ENCODE data around the gene UBE2U. TPM values are rescaled to one million over a fixed set of nuclear protein-coding genes. Genes with fewer than 3 reads are reported as not detected.

Gene UBE2U, protein sequence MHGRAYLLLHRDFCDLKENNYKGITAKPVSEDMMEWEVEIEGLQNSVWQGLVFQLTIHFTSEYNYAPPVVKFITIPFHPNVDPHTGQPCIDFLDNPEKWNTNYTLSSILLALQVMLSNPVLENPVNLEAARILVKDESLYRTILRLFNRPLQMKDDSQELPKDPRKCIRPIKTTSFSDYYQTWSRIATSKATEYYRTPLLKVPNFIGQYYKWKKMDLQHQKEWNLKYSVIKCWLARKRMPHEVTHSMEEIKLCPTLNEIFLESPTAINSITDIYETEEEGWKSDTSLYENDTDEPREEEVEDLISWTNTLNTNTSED
- 1 to 10 TPM in 6 of 10 donors, not detected in 4; 1.2 to 3.6 (median 2.7) TPM for total RNA-seq
- not detected for polyA plus RNA-seq
- long read RNA-seq, donor 1, partial matches to known transcripts: 0 of 1 reads
- long read RNA-seq, donor 1, other reads (novel, unspliced or antisense): 1 of 1 reads
- long read RNA-seq, donor 2, partial matches to known transcripts: 2 of 5 reads
- long read RNA-seq, donor 2, other reads (novel, unspliced or antisense): 3 of 5 reads
- long read RNA-seq, donor 3, partial matches to known transcripts: 0 of 2 reads
- long read RNA-seq, donor 3, other reads (novel, unspliced or antisense): 2 of 2 reads

DNA sequence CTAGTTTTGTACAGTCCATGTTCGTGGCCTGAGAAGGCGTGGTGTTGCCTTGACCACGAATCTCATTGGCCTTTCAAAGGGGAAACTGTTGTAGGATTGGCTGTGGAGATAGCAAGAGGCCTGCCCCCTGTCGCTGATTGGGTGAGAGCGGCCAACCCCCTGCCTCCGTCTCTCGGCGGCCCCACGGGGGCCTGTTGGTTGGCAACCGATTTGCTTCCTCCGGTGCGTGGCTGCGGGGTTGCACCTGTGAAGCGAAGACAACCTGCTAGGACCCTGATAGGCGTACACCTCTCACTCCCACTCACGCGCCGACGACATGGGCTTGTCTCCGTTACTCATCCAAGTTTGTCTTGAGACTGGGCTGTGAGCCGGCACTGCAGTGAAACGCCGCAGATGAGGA, at the start of gene UBE2U:
Gene UBE2U, plus strand, starts transcription at position 204 of the 400 bp plus-strand sequence. CDS start 428 bp downstream, outside the sequence.
- intact Hi-C loops (cut with DNase I): no loop called here
- DNase-seq: no peak

DNA sequence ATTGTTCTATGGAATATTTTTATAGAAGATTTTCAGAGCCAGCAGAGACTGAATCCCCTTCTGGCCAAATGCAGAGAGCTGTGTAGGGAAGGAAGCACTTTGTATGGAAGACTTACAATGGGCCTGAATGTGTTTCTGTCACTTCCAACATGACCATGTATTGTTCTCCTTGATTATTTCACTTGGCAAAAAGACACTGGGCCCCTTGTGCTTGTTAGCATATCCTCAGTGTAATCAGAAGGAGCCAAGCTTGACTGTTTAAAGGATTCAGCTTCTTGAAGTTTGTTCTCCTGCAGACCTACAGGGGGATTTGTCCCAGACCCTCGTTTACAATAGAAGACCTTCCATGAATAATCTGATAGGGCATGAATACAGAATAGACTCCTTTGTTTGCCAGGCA, 48.1 kb upstream of the UBE2U start:
- Histone ChIP-seq H3K27ac (no peak overlapping the region), H3K4me3 (no peak overlapping the region), H3K9me3 (no peaks in the 10 kb centered on the region), H3K27me3 (no peaks in the 10 kb centered on the region), H3K36me3 (peaks cover 0 to 17% (median 0%) of the 10 kb centered on the region in 9 donors), H3K4me1 (no peaks in the 10 kb centered on the region)
- DNase-seq (no peak), ATAC-seq (no peak)
- 57 to 67% methylated on average over 1 of the region's 1 CpG for WGBS, 2 donors
- TF ChIP-seq, protein P1, sequence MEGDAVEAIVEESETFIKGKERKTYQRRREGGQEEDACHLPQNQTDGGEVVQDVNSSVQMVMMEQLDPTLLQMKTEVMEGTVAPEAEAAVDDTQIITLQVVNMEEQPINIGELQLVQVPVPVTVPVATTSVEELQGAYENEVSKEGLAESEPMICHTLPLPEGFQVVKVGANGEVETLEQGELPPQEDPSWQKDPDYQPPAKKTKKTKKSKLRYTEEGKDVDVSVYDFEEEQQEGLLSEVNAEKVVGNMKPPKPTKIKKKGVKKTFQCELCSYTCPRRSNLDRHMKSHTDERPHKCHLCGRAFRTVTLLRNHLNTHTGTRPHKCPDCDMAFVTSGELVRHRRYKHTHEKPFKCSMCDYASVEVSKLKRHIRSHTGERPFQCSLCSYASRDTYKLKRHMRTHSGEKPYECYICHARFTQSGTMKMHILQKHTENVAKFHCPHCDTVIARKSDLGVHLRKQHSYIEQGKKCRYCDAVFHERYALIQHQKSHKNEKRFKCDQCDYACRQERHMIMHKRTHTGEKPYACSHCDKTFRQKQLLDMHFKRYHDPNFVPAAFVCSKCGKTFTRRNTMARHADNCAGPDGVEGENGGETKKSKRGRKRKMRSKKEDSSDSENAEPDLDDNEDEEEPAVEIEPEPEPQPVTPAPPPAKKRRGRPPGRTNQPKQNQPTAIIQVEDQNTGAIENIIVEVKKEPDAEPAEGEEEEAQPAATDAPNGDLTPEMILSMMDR (IDR thresholded peaks at IDR 0.05): no peak
- intact Hi-C loops (cut with DNase I): loop anchor here in 1 of 10 donors (10.0 kb wide), 1 partner anchor 470 kb away; no protein-coding TSS in a partner anchor

More for the DNA sequence above, at the start of gene UBE2U:
- no peak within 1 kb of the TSS for H3K27ac ChIP-seq
- 93 to 95% methylated on average over 23 of the region's 23 CpGs for WGBS, 2 donors
- H3K27me3 ChIP-seq: peaks cover 0 to 18% (median 0%) of the 10 kb centered on the region in 7 donors
- no peaks in the 10 kb centered on the region for H3K4me1 ChIP-seq
- H3K4me3 ChIP-seq: no peak within 1 kb of the TSS
- peak in 1 of 8 donors; percentile 49 for ATAC-seq
- no peaks in the 10 kb centered on the region for H3K9me3 ChIP-seq
- TF ChIP-seq, protein P1 (IDR thresholded peaks at IDR 0.05): no peak
- H3K36me3 ChIP-seq: no peaks in the 10 kb centered on the region

DNA sequence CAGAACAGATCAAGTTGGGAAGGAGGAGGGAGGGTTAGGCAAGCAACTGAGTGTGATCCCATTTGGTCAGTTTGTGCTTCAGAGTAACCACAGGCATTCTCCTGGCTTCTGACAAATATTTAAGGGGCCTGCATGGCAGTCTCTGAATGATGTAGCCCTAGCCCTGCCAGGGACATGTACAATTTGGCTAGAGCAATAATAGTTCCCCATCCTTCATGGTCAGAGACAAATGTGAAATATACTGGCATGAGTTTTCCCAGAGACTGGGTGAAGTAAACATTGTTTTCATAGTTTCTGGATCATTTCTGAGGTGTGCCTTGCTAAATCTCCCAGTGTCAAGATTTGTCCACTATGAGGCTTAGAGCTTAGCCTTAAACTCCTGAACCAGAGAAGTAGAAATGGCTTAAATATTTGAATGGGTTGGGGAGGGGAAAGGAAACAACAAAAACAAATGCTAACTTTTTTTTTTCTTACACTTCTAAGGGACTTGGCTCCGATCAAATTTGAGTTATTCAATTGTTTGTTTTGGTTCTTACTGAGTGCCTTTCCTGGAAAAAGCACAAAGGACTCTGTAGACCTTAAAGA, 42.0 kb upstream of the UBE2U start:
- TF ChIP-seq, protein P1 (IDR thresholded peaks at IDR 0.05): no peak
- WGBS, 2 donors: 39 to 74% methylated on average over 1 of the region's 1 CpG
- DNase-seq (no peak), ATAC-seq (no peak)
- Histone ChIP-seq H3K9me3 (no peaks in the 10 kb centered on the region), H3K27ac (no peak overlapping the region), H3K27me3 (no peaks in the 10 kb centered on the region), H3K4me3 (no peak overlapping the region), H3K4me1 (peaks cover 0 to 22% (median 6%) of the 10 kb centered on the region in 9 donors), H3K36me3 (peaks cover 0 to 31% (median 0%) of the 10 kb centered on the region in 9 donors)
- intact Hi-C loops (cut with DNase I): no loop called here

DNA sequence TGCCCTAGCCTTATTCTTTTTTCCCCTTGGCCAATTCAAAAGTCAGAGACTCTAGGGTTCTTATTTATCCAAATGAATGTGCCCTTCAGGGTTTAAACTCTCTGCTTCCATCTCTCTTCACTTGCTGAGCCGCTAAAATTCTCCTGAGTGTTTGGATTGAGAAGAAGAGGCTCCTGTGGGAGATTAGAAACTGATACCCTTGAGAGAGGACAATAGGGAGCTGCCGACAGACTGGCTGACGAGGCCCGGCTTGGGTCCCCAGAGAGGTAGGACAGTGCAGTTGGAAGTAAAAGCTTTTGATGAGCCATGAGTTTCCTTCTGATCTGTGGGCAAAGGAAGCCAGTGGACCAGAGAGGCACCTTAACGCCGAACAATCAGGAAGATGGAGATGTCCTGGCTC, 41.3 kb upstream of the UBE2U start:
- H3K27ac ChIP-seq: no peak overlapping the region

More for the DNA sequence above, 41.3 kb upstream of the UBE2U start:
- Histone ChIP-seq H3K9me3 (no peaks in the 10 kb centered on the region), H3K27me3 (no peaks in the 10 kb centered on the region), H3K4me3 (no peak overlapping the region), H3K36me3 (peaks cover 0 to 31% (median 0%) of the 10 kb centered on the region in 9 donors), H3K4me1 (peaks cover 0 to 22% (median 6%) of the 10 kb centered on the region in 9 donors)
- DNase-seq (no peak), ATAC-seq (no peak)
- WGBS, 2 donors: 65% methylated on average over 6 of the region's 6 CpGs
- intact Hi-C loops (cut with DNase I): no loop called here
- TF ChIP-seq, protein P1 (IDR thresholded peaks at IDR 0.05): no peak

Measured in heart right ventricle (tissue), 16 donors.